COLO668 (cell line): ENCODE results near the gene NCK2.

Source experiments
- DNase-seq: peaks from one replicate; lab custom pipeline; 2025; ENCODE audit not compliant: unreplicated experiment; lab: John Stamatoyannopoulos, UW

Gene NCK2

DNA sequence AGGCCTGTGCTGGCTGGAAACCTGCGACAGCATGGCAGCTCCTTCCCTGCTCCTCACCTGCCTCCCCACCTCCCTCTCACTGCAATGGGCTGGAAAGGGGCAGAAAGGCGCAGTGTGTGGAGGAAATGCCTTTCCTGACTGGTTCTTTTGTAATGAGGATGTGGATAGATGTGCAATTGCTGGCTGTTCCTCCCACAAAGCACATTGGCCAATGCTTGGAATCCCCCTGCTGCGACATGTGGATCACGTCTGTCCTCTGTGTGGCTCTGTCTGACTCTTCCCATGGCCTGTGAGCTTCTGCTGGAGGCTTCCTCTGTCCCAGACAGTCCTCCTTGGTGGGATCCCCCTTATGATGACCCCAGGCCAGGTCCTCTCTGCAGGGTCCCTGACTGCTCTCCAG, 172.5 kb downstream of the NCK2 start:
- DNase-seq = no peak

DNA sequence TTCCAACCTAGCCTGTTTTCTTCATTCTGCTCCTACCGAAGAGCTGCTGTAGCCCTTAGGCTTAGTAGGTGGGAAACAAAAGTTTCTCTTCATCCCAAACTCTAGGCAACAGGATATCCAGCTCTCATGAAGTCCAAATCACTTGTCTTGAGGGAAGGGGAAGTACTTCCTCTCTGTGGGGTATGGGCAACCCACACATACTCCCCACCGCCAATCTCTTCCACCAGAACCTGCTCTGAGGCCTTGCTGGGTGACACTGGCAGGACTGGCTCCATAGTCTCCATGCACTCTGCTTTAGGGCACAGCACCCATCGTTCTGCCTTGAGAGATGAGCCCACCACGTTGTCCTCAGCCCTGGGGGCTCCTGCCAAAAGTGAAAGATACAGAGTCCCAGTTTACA, 173.0 kb downstream of the NCK2 start:
- no peak for DNase-seq

DNA sequence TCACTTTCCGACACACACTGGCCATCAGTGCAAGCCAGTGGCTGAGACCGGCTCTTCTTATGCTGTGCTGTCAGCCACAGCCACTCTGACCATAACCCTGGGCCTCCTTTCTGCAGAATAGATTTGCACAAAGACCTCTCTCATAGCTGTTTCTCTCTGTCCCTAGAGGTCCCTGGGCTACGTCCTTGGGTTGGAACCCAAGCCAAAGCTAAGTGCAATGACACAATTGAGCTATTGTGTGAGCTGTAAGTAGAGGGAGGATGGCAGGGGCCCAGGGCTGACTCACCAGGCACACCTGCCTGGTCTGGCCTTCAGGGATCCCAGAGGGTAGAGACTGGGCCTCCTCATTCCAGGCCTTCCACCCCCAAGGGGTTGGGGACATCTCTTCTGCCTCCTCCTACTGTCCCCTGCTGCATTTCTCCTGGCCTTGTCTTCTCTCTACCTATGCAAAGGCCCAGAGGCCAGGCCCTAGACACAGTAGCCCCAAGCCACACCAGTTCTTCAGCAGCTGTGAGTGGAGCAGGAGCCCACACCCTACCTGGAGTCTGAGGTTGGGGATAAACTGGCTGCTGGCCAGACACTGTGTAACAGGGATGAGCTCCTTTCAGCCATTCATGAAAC, 174.6 kb downstream of the NCK2 start:
- DNase-seq = peak; percentile 79

DNA sequence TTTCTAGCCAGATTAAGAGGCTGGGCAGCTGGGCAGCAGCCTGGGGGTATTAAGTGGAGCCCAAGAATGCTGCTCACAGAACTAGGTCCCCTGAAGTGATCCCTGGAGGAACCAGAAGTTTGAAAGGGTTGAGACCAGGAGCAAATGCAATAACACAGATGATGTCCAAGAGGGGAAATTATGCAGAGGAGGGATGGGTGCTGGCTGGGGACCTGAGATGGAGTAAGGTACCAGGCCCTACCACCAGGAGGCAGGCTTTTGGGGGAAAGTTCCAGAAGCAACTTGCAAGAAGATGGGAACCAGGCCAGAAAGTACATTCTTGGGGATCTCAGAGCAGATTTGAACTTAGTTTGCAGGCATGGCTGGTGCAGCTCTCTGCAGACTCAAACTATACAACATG, 175.1 kb downstream of the NCK2 start:
- peak; percentile 54 for DNase-seq

DNA sequence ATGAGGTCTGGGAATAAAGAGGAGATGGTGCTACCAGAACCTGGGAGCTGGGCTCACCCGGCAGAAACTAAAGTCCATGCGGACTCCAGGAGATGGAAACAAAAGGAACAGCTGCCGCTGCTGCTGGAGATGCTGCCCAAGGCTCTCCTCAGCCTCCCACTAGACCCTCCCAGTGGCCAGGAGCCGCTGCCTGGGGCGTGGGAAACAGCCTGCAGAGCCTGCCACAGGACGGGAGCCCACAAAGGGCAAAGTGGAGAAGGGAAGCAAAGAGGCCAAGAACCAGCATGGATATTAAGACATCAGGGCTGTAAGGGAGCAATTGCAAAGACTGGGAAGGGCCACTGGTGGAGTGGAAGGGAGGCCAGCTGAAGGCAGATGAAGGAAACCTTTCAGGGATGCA, 179.6 kb downstream of the NCK2 start:
- no peak for DNase-seq

DNA sequence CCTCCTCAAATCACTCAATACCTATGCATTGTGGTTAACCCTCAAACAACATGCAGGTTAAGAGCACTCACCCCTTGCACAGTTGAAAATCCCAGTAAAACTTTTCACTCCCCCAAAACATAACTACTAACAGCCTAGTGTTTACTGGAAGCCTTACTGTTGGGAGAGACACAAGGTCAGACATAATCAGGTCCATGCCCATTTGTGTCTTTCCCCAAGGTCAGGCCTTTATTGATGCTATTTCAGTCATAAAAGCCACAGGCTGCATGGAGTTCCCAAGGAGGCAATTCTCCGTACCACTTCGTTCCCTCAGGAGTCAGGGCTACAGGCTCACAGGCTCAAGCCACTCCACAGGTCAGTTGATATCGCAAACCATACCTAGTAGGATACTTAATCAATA, 180.2 kb downstream of the NCK2 start:
- DNase-seq = no peak

DNA sequence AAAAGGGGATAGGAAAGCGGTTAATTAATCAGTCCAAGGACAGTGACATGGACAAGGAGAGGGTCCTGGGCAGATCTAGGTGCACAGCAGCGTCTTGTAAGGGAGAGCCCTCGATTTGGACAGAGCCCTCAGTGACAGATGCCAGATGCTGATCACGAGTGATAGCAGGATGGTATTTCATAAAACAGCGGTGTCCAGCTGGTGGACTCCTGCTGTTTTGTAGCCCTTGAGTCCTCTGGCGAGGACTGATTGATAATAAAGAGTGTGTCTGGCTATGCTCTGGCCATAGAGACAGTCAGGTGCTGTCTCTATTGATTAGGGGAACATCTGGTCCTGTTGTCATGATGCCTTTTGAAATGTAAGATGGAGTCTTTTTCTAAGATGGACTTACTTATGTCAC, 180.7 kb downstream of the NCK2 start:
- peak; percentile 39 for DNase-seq

DNA sequence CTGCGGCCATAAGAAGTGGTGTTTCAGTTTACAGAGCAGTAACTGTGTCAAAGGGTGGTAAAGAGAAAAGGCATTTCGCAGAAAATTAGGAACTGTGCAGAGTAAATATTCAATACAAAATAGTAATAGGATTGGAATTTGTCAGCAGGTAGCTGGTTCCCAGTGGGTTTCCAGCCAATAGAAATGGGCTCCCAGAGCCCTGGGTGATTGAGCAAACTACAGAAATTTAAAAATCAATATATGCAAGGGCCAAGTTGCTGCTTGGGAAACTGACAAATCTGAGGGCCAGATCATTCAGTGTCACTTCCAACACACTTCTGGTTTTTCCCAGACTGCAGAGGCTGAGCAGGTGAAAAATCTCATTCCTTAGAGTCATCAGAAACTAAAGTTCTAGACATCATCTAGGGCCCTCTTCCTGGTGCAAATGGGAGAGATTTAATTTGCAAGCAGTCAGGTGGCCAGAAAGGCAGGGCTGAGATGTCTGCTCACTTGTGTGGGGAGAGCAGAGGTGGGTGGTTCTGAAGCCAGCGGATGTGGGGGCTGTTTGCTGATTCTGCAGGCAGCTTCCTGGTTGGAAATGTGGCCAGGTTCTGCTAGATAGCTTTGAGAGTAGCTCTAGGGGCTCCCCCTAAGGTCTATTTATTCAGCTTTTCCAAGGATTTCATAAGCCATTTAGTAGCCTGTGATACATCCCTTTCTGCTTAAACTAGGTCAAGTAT, 182.4 kb downstream of the NCK2 start:
- DNase-seq = no peak

DNA sequence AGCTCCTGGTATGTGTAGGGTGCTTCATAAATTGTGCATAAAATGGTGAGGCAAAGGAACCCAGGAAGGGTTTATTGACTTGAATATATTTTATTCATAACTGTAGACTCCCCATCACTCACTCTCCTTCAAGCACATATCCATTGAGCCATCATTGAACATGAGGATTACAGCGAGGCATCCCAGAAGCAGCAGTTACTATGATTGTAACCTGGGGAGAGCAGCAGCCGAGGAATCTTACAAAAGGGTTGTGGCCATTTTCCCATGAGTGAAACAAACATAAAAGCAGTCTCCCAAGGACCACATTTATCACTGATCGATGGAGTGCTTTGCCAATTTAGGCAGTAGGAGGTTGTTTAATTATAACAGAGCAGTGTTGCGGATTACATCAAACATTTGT, 183.4 kb downstream of the NCK2 start:
- no peak for DNase-seq

DNA sequence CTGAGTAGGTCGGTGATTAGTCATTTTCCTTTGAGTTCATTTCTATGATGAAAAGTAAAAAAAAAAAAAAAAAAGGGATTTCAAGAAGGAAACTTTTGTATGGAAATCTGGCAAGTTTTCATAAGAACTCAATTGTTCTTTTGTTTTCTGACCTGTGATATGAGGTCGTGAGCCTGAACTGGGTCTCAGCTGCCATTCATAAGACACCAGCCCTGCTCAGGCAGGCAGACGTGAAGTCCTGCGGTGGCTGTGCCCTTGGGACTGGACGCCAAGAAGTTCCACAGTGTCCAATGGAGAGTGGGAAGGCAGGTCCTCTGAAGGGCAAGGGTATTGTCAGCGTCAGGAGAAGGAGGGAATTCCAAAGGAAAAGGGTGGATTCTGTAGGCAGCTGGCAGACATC, 183.9 kb downstream of the NCK2 start:
- no peak for DNase-seq

DNA sequence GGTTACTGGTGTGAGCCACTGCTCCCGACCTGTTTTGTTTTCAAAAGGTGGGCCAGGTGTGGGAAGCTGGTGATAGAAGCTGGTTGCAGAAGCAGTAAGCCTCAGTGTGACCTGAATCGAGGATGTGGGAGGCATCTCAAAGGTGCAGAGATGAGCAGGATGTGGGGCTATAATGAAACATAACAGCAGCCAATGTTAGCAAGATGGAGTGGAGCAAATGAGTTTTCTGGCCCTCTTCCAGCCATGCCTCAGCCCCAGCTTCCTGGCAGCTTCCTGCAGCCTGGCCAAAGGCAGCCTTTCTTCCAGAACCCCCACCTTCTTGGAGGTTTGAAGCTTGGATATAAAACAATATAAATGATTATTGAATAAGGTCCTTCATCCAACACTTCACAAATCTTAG, 184.8 kb downstream of the NCK2 start:
- DNase-seq = no peak

DNA sequence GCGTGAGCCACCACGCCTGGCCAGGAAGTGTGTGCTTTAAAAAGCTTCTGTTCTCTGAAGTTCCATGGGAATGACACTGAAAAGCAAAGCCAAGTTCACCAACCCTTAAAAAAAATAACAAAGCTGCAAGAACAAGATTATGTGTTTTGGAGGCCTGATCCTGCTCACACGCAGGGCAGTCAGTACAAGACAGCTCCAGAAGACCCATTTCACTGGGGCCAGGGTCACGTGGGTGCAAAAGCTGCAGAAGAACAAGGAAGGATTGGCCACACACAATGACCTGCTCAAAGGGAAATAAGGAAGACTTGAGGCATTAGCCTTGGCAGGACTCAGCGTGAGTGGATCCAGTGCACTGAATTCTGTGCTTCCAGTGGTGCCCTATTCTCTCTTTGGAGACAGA, 187.9 kb downstream of the NCK2 start:
- no peak for DNase-seq

DNA sequence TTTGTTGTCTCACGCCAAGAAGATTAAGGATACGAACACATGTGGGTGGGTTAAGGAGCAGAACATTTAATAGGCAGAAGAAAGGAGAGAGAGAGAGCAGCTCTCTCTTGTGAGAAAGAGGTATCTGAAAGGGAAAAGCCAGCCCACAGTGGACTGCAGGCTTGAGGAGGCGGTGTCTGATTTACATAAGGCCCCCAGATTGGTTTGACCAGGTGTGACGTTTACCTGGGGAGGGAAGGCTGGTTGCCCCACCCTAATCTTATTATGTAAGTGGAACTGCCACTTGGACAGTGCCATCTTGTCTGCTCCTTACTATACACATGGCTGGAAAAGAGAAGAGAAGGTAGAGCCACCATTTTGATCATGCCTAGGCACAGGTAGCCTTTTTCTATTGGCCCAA, 189.2 kb downstream of the NCK2 start:
- no peak for DNase-seq

DNA sequence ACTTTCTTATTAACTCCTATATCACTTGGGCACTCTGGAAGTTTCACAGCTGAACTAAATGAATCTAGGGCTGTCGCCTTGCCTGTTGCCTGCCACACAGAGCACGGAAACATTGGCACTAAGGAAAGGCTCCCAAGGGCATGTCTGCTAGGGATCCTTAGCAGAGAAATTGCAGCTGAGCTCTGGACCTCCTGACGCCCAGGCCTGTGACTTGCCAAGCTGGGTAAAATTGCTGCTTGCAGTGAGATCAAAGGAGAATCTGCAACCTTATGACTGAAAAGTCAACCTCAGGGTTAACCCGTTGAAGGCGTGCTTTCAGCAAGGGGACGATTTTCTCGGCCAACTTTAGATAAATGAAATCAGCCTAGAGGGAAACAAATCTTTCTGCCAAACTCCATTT, 189.8 kb downstream of the NCK2 start:
- no peak for DNase-seq

DNA sequence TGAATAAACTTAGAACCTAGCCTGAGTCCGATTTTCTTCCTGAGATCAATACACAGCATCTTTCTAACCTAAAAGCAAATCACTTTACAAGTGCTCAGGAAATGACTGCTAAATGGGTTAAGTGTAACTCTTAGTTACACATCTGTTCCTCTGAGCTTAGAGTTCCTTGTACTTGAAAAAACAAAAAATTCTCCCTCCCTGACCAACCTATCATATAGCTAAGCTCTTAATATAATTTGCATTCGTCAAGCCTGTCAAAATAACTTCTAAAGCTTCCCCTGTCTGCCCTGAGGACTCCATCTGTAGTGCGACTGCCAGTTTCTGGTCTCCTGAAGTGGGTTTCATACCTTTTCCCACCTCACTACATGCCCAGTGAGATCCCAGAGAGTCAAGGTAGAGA, 190.4 kb downstream of the NCK2 start:
- DNase-seq = no peak

DNA sequence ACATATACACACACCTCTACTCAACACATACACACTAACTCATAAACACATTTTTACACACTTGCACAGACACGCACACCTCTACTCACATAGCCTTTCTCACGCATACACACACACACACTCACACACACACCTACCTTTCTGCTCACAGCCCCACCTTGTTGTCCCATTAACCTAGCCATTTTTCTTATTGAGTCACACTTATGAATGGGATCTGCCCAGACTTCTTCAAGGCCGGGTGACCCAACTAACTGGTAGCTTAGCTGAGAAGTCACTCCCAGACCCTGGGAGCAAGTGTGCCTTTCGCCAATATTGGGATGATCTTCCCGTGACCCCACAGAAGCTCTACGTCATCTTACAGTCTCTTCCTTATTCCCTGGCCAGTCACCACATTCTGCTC, 192.2 kb downstream of the NCK2 start:
- no peak for DNase-seq

DNA sequence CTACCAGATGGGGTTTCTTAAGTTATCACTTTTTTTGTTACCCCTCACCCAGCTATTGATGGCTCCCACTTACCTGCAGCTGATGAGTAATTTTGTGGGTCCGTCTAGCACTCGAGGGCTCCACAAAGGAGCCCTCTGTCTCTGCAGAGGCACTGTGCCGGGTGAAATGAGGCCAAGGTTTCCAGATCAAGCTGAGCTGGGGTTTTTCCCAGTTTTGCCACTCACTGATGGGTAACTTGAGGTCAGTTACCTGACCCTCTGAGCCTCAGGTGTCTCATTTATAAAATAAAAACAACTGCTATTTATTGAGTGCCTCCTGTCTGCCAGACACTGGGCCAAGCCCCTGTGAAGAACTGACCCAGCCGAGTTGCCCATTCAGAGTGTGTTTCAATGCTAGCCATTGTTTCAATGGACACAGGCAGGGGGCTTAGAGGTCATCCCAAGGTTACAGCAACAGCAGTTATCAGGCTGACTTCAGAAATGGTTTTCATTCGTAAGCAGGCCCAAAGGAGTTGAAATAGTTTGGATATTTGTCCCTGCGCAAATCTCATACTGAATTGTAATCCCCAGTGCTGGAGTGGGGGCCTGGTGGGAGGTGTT, 192.9 kb downstream of the NCK2 start:
- no peak for DNase-seq
